ENCODE results near the gene KRTAP10-5.

DNA sequence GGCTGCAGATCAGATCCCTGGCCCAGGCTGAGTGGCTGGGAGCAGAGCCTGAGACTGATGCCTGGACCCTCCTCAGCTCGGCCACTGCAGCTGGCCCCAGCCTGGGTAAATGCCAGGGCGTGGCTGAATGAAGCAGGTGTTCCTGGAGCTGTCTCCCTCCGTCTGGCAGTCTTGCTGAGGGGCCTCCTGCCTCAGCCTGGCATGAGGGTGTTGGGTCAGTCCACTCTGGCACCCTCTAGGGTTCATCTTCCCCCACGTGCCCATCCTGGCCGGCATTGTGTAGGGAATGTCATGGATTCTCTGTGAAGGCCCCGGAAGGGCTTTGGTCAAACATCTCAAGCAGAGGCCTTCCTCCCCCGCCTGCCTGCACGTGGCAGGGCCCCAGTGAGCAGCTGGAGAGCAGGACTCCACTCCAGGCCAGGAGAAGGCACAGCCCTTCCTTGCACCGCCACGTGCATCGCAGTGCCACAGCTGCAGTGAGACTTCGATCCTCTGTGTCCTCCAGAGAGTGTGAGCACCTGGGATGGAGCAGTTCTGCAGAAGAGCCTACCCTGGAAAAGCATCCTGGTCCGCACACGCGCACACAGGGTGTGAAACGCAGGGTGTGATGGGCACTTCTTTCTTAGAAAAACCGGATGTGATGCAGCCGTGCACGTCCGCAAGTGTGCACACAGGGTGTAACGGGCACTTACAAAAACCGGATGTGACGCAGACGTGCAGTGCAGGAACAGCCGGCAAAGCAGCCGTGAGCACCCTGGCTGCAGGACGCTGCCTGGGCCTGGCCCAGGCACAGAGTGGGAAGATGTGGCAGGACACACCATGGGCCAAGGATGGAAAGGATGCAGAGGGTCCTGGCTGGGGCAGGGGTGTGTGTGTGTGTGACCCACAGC lies 11.5 kb downstream of the KRTAP10-5 start:
- no peak for TF ChIP-seq EZH2 (IDR thresholded peaks at IDR 0.05; ENCODE audit: insufficient read depth, poor library complexity, severe bottlenecking)
- TF ChIP-seq EZH2phosphoT487 (IDR thresholded peaks at IDR 0.05; ENCODE audit: insufficient read depth, low read depth), result no peak

Data from GM23248 (cell line).